D721Med (cell line): ENCODE results near the gene R3HDM1.

Experiments
- DNase-seq: peaks from one replicate; pipeline ENCODE4 v3.0.0; 2011; ENCODE audit warnings: low spot score; ENCODE audit not compliant: insufficient read length
- FAIRE-seq: peaks from 2 replicates; lab custom pipeline; 2011; peaks lifted over from hg19 to GRCh38; lab: Jason Lieb, UNC
- TF ChIP-seq, protein P1 (sequence below): IDR thresholded peaks from 2 replicates; pipeline ENCODE4 v1.5.1; 2012; ENCODE audit warnings: mild to moderate bottlenecking, control low read depth; ENCODE audit not compliant: insufficient read depth; ENCODE audit errors: missing control alignments

R3HDM1 gene

DNA sequence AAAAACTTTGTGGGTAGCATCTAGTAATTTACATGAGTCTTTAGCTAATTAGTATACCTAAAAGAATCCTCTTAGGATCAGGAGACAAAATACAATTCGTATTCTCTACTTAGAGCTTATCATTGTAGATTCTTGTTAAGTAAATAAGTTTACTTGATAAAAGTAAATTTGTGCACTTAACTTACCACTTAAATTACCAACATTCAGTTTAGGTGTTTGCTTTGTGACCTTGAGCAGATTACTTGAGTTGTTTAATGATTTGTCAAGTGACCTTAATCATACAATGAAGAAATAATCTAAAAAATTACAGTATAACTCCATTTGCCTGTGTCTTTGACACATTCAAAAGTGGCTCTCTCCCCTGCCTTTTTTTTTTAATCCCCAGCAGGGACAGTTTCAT lies 143.2 kb downstream of the R3HDM1 start:
- DNase-seq, result no peak
- TF ChIP-seq, protein P1, sequence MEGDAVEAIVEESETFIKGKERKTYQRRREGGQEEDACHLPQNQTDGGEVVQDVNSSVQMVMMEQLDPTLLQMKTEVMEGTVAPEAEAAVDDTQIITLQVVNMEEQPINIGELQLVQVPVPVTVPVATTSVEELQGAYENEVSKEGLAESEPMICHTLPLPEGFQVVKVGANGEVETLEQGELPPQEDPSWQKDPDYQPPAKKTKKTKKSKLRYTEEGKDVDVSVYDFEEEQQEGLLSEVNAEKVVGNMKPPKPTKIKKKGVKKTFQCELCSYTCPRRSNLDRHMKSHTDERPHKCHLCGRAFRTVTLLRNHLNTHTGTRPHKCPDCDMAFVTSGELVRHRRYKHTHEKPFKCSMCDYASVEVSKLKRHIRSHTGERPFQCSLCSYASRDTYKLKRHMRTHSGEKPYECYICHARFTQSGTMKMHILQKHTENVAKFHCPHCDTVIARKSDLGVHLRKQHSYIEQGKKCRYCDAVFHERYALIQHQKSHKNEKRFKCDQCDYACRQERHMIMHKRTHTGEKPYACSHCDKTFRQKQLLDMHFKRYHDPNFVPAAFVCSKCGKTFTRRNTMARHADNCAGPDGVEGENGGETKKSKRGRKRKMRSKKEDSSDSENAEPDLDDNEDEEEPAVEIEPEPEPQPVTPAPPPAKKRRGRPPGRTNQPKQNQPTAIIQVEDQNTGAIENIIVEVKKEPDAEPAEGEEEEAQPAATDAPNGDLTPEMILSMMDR, result no peak
- no peak for FAIRE-seq

DNA sequence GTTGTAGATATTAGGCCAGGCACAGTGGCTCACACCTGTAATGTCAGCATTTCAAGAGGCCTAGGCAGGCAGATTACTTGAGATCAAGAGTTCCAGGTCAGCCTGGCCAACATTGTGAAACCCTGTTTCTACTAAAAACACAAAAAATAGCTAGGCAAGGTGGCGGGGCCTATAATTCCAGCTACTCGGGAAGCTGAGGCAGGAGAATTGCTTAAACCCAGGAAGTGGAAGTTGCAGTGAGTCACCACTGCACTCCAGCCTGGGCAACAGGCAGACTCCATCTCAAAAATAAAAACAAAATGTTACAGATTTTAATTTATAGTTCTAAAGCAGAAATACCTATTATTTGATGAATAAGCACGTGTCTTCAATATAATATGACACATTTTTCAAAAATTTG lies 144.7 kb downstream of the R3HDM1 start:
- DNase-seq (no peak), FAIRE-seq (no peak)
- TF ChIP-seq, protein P1, result no peak

DNA sequence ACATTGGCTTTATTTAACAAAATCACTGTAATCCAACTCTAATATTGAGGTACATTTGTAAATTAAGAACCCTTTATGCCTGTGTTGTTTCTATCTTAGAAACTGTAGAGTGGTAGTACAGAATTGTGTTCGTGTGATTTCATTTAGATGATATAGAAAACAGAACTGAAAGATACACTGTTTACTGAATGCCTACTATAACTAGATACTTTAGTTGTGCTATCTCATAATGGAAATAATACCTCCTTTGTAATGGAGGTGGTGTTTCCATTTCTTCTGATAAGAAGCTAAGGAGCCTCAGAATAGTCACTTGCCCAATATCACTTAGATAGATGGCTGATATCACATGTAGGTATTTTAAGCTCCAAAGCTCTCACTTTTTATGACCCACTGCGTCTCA lies 147.8 kb downstream of the R3HDM1 start:
- no peak for DNase-seq
- TF ChIP-seq, protein P1, result no peak
- no peak for FAIRE-seq

DNA sequence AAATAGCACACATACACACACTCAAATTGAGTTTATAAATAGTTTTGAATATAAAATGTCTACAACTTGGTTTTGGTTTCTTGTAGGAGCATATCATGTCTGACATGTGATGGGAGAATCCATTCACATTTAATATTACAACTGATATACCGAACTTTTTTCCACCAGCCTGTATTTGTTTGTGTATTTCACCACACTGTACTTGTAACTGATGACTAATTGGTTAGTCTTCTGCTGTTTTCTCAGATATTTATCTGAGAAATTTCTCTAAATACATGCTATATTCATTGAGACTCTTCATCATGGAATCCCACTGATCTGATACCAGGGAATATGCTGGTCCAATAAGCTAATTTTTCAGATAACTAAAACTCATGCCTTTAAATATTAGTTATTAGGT lies 154.1 kb downstream of the R3HDM1 start:
- FAIRE-seq (no peak), DNase-seq (no peak)
- TF ChIP-seq, protein P1, result no peak

DNA sequence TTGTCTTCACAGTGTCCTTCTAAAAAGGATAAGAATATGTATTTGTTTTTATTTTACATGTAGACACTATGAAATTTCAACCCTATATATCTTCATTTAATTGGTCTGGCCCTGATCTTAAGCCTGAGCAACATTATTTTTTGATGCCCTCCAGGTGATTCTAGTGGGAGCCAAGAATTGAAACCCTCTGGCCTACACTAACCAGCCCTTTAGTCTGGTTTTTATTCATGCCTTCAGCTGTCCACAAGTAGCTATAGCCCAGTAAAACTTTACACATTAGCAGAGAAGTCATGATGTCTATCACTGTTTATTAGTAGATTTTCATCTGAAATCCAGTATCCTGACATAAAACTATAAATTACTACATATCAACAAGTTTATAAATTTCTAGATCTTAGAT lies 157.7 kb downstream of the R3HDM1 start:
- DNase-seq (no peak), FAIRE-seq (no peak)
- TF ChIP-seq, protein P1, result no peak

DNA sequence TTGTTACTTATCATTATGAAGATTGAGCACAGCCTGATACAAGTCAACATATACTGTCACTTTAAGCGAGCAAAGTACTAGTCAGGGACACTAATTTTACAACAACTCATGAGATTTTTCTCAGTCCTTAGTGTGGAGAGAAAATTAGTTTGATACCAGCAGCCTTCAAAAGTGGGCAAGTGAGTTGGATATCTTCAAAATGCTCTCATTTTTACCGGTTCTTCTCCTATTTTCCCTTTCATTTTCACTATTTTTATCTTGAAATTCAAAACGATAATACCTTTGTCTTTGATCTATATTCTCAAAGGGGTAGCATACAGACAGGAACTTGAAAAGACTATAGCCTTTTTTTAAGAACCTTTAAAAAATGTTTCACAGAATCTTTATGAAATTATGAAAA lies 158.4 kb downstream of the R3HDM1 start:
- DNase-seq (no peak), FAIRE-seq (no peak)
- TF ChIP-seq, protein P1, result no peak

DNA sequence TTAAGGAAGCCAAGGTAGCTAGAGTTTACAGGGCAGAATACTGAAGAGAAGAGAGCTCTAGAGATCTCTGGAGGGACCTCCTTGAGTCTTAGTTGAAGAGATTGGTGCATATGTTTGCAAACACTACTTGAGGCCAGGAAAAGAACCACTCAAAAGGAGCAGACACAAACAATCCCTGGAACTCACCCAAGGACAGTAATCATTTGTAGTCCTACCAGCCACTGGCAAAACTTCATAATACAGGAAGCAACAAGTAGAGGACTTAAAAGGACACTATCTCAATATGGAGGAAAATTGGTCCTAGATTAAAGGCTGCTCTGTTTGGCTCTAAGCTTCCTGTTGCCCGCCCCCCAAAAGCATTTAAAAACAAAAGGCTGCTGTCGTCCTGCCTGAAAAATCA lies 163.4 kb downstream of the R3HDM1 start:
- FAIRE-seq, result no peak
- no peak for DNase-seq
- TF ChIP-seq, protein P1, result no peak
